ENCODE measurements around the gene GYS1.

GYS1 gene

DNA sequence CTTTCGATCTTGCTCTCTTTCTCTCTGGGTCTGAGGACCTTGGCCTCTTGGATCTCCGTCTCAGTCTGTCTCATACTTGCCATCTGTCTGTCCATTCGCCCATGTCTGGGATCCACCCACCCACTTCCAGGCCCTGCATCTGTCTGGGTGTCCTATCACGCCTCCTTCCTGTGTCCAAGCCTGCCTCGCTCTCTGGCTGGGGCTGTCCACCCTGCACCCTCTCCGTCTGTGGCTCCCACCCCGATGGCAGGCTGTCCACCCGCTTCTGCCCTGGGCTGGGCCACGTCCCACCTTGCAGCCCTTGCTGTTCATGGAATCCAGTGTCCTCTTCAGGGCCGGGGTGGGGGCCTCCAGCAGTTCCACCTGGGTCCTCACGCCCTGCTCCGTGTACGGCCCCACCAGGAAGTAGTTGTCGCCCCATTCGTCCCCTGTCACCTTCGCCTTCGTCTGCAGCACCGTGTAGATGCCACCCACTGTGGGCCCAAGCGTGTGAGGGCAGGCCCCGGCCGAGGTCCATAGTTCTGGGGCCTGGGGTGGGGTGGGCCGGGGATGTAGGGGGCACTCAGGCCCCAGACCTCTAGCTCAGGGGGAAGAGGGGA, 2.0 kb downstream of the GYS1 start:
- Histone ChIP-seq H3K4me3 (peak overlapping the region in 4 of 7 experiments; percentile 69 to 88 (median 79)), H3K27ac (peak overlapping the region in 17 of 21 experiments; percentile 26 to 98 (median 89))

DNA sequence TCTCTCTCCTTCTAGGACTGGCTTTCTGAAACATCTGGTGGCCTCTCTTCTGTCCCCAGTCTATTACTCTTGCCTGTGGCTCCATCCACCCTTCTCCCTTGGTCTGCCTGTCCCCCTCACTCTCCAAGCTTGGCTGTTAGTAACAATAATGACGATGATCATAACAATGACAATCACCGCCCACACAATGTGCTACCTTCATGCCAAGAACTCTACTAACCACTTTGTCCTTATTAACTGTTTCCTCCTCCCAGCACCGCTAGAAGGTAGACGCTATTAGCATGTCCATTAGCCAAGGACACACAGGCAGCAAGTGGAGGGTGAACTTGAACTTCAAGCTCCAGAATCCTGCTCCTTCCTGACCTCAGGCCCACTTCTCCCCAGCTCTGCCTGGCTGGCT, 2.7 kb downstream of the GYS1 start:
- H3K4me3 ChIP-seq = no peak overlapping the region
- peak overlapping the region in 3 of 21 experiments; percentile 2 to 30 (median 20) for H3K27ac ChIP-seq

DNA sequence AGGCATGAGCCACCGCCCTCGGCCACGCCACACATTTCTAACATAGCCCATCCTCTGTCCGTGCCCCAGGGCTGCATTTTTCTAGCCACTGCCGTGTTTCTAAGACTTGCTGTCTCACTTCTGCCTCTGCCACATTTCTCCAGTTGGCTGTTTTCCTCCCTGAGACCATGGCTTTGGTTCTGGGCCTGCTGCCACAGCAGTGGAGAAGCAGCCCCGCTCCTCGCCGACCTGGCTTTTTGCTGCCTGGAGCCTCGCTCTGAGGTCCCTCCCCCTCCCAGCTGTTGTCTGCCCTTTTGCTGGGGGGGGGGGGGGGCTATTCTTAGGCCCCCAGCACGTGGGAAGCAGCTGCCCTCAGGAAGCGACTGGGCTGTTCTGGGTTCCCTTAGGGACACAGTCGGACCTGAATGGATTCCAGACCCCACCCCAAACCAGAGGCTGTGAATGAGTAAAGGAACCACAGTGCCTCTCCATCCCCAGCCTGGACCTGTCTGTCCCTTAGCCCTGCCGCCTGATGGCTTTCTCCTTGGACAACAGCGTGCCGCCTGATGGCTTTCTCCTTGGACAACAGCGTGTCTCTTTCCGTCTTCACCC, 3.3 kb downstream of the GYS1 start:
- H3K27ac ChIP-seq = peak overlapping the region in 4 of 21 experiments; percentile 2 to 30 (median 18)
- no peak overlapping the region for H3K4me3 ChIP-seq

DNA sequence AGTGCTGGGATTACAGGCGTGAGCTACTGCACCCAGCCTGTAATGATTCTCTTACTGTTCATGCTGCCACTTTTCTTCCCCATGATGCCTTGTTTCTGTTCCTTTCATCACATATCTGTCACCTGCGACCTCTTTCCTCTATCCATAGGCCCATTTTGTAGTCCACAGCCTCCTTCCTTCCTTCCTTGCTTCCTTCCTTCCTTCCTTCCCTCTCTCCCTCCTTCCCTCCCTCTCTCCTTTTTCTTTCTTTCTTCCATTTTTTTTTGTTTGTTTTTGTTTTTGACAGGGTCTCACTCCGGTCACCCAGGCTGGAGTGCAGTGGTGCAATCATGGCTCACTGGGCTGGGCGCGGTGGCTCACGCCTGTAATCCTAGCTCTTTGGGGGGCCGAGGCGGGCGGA, 4.2 kb downstream of the GYS1 start:
- no peak overlapping the region for H3K4me3 ChIP-seq
- H3K27ac ChIP-seq = no peak overlapping the region

DNA sequence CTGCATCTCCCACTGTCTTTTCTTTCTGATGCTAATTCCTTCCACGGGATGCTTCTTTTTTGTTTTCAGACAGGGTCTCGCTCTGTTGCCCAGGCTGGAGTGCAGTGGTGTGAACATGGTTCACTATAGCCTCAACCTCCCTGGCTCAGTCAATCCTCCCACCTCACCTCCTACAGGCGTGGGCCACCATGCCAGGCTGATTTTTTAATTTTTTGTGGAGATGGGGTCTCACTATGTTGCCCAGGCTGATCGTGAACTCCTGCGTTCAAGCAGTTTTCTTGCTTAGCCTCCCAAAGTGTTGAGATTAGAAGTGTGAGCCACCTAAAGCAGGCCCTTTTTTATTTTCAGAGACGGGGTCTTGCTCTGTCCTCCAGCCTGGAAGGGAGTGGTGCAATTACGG, 4.8 kb downstream of the GYS1 start:
- Histone ChIP-seq H3K4me3 (no peak overlapping the region), H3K27ac (no peak overlapping the region)

DNA sequence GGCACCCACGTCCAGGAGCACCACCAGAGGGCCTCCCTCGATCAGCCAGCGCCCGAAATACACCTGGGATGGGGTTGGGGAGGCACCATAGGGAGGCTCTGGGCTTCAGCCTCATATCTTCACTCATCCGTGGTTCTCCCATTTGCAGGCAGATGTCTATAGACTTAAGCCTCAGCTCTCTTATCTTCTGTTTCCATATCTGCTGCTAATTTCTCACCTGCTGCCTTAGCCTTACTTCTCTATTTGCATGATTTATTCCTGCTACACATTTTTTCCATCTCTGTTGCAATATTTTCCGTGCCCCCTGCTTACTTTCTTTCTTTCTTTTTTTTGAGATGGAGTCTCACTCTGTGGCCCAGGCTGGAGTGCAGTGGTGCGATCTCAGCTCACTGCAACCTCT, 5.8 kb downstream of the GYS1 start:
- Histone ChIP-seq H3K4me3 (no peak overlapping the region), H3K27ac (no peak overlapping the region)

DNA sequence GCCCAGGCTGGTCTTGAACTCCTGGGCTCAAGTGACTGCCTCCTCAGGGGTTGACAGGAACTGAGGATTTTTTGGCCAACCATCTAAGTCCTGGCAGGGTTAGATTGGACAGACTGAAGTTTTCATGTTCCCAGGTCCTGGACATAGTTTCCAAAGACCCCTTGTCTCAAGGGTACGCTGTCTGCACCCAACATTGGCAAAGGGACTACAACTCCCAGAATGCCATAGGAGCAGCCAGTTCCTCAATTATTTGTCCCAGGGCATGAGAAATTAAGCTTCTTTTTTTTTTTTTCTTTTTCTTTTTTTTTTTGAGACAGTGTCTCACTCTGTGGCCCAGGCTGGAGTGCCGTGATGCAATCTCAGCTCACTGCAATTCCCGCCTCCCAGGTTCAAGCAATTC, 6.9 kb downstream of the GYS1 start:
- Histone ChIP-seq H3K27ac (no peak overlapping the region), H3K4me3 (no peak overlapping the region)

DNA sequence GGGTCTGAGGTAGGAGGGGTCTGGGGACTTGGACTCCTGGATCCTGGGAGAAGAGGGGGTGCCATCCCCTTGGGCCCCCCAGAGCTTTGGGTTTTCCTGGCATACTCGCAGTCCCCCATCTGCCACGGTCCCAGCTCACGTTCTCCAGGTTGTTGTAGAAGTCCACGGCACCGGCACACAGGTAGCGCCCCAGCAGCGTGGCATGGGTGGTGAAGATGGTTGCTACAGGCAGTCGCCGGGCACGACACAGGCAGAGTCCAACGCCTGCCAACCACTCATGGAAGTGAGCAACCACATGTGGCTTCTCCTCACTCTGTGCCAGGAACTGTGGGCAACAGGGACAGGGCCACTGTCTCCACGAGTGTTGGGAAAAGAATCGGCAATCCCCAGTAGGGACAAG, 7.4 kb downstream of the GYS1 start:
- Histone ChIP-seq H3K27ac (no peak overlapping the region), H3K4me3 (no peak overlapping the region)

DNA sequence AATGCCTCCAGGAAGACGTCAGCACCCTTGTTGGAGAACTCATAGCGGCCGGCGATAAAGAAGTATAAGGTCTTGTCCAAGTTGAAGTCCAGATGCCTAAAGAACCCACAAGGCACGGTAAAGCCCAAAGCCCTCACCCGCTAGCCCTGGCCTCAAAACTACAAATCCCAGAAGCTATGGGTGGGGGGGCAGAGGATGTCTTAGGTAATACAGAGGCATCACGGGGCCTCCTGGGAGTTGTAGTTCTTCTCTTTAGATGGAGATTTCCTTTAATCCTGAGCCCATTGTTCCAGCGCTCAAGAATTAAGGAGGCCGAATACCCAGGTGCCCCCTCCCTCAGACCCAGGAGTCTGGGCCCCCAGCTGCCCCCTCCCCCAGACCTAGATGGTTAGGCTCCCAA, 10.8 kb downstream of the GYS1 start:
- H3K27ac ChIP-seq = no peak overlapping the region
- no peak overlapping the region for H3K4me3 ChIP-seq

DNA sequence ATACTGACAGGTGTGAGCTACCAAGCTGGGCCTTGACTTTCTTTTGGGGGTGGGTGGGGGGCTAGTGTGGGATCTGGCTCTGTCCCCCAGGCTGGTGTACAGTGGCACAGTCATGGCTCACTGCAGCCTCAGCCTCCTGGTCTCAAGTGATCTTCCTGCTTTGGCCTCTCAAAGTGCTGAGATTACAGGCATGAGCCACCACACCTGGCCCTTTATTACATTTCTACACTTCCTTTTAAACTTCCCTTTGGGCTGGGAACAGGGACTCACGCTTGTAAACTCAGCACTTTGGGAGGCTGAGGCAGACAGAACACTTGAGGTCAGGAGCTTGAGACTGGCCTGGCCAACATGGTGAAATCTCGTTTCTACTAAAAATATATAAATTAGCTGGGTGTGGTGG, 16.0 kb downstream of the GYS1 start:
- peak overlapping the region in 3 of 21 experiments; percentile 10 to 42 (median 27) for H3K27ac ChIP-seq
- no peak overlapping the region for H3K4me3 ChIP-seq

DNA sequence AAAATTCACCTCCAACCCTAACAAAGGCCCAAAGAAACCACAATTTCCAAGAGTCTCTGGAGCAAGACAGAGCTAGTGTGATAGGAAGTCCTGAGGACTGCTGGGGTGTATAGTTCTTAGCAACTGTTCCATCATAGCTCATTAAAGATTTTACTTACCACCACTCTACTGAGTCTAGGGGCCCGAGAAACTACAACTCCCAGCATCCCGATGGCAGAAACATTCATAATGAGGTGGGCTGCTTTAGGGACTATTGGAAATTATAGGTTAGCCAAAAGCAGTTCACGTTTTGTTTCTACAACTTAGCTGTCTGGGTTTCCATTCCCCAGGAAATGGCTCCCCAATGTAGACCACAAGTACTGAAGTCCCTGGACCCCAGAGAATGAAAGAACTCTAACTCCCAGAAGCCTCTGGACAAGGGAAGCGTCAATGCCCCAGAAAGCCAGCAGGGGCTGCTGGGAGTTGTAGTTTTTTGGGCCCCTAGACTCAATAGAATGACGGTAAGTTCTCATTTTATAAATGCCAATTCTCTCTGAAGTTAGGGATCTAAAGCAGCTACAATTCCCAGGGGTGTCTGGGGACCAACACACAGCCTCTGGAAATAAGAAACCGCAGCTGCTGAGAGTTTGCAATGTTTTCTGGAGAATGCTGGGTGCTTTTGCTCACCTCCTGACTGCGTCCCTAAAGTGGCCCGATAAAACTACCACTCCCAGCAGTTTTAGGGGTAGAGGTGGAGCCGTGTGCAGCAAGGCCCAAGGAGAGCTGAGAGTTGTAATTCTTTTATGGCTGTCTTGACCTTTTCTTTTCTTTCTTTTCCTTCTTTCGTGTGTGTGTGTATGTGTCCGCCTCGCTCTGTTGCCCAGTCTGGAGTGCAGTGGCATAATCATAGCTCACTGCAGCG, 16.9 kb downstream of the GYS1 start:
- Histone ChIP-seq H3K27ac (peak overlapping the region in 1 of 21 experiments; percentile 27), H3K4me3 (no peak overlapping the region)

DNA sequence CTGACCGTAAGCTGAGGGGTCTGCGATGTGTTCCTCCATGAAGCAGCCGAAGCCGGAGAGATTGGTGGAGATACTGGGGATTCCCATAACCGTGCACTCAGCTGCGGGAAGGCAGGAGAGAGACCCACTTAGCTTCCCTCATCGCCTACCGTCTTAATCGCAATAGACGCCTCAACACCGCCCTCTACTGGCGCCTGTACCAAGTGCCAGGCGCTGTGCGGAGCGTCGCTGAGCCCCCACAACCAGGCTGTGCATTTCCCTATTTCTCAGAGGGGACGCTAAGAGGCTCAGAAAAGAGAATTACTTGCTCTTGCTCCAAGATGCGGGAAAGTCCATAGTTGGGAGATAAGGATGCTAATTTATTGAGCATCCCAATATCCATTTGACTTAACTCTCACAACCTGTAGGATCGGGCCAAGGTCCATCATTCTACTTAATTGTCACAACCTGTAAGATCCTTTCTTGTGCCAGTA, 22.1 kb downstream of the GYS1 start:
- H3K27ac ChIP-seq = peak overlapping the region in 1 of 21 experiments; percentile 21
- H3K4me3 ChIP-seq = no peak overlapping the region

DNA sequence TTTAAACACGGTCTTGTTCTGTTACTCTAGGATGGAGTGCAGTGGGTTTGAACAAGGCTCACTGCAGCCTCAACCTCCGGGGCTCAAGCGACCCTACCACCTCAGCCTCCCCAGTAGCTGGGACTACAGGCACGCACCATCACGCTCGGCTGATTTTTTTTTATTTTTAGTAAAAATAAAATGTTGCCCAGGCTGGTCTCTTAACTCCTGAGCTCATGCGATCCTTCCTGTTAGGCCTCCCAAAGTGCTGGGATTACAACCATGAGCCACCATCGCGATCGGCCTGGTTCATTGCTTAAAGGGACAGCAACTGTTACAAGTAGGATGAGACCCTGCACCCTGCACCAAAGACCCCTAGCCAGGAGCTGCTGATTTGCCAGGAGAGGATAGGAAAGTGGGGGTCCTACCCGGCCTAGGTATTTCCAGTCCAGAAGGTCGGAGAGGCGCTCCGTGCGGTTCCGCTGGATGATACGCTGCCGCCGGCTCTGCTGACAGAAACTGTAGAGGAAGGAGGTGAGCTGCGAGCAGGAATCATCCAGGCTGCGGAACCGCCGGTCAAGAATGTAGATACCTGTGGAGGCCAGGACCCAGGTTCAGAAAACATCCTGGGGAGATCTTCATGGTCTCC, 22.9 kb downstream of the GYS1 start:
- H3K4me3 ChIP-seq = no peak overlapping the region
- peak overlapping the region in 1 of 21 experiments; percentile 21 for H3K27ac ChIP-seq

DNA sequence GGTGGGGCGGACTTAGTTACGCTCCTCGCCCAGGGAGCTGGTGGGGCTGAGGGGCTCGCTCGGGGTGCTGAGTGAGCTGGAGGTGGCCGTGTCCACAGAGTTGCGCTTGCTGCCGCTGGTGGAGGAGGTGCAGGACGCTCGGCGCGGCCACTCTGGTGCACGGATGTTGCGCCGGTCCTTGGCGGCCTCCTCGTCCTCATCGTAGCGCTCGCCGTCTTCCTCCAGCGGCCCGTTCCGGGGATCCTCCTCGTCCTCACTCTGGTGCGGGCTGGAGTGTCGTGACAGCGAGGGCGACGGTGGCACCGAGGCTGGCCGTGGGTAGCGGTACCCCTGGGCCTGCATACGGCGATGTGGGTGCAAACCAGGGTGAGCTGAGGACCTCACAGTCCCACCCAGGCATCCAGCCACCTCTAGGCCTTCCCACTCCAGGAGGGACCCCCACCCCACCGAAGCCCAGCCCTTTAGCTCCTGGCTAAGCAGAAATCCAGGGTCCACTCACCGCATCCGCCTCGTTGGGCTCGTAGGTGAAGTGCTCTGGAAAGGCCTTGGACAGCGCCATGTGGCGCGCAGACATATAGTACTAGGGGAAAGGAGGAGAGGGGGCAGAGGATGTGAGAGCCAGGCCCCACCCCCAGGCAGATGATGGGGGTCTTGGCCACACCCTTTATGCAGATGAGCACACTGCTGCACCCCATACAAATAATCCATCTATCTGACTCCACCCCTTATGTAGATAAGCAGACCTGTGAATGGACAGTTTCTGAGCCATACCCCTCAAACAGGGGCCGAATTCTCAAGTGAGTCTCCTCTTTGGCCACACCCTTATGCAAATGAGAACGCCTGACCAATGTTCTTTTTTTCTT, 23.6 kb downstream of the GYS1 start:
- peak overlapping the region in 1 of 21 experiments; percentile 51 for H3K27ac ChIP-seq
- H3K4me3 ChIP-seq = no peak overlapping the region

DNA sequence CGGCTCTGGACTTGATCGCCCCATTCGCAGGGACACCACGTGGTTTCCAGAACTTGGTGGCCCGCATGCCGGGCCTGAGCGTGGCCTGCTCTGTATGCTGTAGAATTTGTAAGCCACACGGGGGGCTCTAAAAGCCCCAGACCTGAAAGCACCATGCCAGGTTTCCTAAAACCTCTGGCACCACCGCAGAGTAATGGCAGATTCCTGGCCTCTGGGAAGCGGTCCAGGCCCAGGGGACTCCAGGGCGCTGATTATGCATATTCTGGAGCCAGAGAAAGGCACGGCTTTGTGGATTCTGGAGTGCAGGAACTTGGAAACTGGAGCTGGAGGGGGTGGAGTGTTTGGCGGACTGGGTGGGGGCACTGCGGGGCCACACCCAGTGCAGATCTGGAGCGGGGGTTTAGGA, 24.3 kb downstream of the GYS1 start:
- Histone ChIP-seq H3K27ac (peak overlapping the region in 5 of 21 experiments; percentile 16 to 93 (median 28)), H3K4me3 (no peak overlapping the region)

DNA sequence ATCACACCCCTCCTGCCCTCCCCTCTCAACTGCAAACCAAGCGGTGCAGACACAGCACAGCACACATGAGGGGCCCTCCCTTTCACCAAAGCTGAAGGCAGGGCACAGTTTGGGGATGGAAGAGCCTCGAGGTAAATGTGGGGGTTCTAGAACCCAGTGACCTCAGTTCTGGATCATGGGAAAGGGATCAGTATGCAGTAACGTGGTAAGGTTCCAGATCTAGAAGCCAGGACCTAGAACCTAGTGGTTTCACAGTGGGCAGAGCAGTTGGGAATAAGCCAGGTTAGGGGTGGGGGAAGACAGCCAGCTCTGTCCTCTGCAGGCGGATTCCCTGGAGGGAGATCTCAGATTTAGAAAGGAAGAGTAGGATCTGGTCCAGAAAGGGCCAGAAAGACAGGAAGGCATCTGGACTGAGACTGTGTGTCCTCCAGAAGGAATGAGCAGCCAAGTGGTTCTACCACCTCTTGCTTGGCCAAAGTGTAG, 24.9 kb downstream of the GYS1 start:
- Histone ChIP-seq H3K27ac (peak overlapping the region in 7 of 21 experiments; percentile 28 to 94 (median 51)), H3K4me3 (no peak overlapping the region)

DNA sequence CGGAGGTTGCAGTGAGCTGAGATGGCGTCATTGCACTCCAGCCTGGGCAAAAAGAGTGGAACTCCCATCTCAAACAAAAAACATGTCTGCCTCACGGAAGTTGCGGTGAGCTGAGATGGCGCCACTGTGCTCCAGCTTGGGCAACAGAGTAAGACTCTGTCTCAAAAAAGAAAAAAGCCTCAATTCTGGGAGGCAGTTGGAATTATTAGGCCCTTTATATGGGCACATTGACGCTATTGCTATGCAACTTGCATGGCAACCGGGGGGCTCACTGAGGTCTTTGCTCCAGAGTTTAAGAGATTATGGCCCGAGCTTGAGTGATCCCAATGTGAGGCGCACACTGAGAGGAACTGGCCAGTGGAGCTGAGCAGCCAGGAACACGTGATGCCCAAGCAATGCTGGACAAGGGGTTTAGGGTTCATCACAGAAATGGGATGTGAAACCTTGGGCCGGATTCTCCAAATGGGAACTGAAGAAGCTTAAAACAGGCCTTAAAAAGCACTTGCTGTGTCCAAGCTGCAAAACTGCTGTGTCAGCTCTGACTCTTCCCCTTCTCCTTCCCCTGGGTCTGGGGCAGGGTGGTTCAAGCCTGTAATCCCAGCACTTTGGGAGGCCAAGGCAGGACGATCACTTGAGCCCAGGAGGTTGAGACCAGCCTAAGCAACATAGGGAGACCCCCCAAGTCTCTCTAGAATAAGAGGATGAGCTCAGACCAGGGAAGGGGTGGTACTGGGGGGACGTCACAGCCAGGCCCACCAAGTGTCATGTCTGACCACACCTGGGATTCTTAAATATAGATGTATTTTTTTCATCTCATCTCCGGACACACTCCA, 25.5 kb downstream of the GYS1 start:
- Histone ChIP-seq H3K4me3 (peak overlapping the region in 6 of 7 experiments; percentile 64 to 78 (median 71)), H3K27ac (peak overlapping the region in 11 of 21 experiments; percentile 6 to 95 (median 90))
